Suppressor macrophage treated with lipopolysaccharide for 4 hours (primary cell): ENCODE data around the gene RNASEH2B.
A peak's percentile ranks its signal among the peaks of the same experiment; 100 is the strongest.

Experiments used
- DNase-seq: peaks from one replicate; pipeline ENCODE4 v3.0.0-alpha.2; 2020

Gene RNASEH2B, protein sequence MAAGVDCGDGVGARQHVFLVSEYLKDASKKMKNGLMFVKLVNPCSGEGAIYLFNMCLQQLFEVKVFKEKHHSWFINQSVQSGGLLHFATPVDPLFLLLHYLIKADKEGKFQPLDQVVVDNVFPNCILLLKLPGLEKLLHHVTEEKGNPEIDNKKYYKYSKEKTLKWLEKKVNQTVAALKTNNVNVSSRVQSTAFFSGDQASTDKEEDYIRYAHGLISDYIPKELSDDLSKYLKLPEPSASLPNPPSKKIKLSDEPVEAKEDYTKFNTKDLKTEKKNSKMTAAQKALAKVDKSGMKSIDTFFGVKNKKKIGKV

GRCh38 chr13:50909605-50910484 lies at the start of gene RNASEH2B:
TSS of gene RNASEH2B (plus strand) at chr13:50909791. CDS start at chr13:50910077, 286 bp downstream.
- DNase-seq: peak; percentile 76

DNA sequence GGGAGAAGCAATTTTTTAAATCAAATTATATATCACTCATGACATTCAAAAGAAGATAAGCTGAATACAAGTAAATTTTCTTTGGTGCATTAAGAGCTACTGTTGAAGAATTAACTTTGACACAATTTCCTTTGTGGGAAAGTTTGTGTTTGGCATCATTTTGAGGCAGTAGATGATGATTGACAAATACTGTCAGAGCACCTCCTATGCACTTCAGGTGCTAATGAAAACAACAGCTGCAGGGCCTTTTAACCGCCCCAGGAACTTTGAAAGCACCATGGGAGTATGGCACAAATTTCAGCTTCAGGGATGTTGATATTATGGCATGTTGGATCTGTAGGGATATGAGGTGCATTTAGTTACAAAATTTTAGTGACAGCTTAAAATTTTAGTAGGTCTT lies 45.1 kb upstream of the RNASEH2B start:
- DNase-seq: no peak

GRCh38 chr13:50866817-50867636 lies 42.6 kb upstream of the RNASEH2B start:
- no peak for DNase-seq

GRCh38 chr13:50867637-50867945 lies 42.0 kb upstream of the RNASEH2B start:
- DNase-seq: no peak

DNA sequence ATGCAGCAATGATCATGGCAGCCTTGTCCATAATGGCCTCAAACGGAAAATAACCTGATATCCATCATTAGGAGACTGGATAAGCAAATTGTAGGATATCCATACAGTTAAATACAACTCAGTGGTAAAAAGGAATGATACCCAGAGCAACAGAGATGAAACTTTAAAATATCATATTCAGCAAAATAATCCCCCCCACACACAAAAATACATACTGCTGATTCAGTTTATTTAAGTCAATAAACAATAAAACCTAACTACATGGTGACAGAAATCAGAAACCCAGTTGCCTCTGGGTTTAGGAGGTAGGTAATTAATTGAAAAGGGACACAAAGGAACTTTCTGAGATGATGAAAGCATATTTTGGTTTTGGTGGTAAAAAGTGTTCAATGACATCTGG lies 38.2 kb upstream of the RNASEH2B start:
- DNase-seq: no peak

DNA sequence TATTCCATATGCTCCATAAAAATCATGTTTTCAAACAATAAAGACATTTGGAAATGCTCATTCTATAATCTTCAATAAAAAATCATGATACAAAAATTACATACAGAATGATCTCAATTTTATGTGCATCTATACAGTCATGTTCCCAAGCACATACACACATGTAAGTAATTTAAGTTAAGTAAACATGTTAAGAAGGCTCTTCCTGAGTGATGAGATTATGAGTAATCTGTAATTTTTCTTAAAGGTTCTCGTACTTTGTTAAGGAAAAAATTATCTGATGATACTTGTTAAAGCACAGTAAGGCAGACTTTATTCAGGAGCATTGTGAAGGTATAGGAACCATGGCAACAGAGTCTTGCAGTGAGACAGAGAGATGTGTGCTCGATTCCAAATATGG lies 36.1 kb upstream of the RNASEH2B start:
- DNase-seq: no peak

GRCh38 chr13:50873991-50874390 lies 35.6 kb upstream of the RNASEH2B start:
- DNase-seq: no peak

GRCh38 chr13:50882816-50883435 lies 26.7 kb upstream of the RNASEH2B start:
- peak; percentile 36 for DNase-seq

DNA sequence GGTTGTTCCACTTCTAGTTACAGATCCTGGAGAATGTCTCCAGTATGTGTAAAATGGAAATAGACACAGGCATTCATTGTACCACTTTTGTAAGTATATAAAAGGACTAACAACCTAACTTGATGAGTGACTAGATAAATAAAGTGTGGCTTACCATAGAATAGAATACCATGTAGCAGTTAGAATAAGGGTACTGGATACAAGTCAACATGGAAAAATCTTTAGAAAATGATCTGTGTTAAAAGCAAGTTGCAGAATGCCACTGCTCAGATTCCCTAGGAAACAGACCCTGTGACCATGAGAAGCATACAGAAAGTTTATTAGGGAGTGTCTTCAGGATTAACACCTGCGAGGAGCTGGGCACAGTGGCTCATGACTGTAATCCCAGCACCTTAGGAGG lies 25.9 kb upstream of the RNASEH2B start:
- DNase-seq: no peak

GRCh38 chr13:50884265-50884664 lies 25.3 kb upstream of the RNASEH2B start:
- DNase-seq: peak; percentile 37

DNA sequence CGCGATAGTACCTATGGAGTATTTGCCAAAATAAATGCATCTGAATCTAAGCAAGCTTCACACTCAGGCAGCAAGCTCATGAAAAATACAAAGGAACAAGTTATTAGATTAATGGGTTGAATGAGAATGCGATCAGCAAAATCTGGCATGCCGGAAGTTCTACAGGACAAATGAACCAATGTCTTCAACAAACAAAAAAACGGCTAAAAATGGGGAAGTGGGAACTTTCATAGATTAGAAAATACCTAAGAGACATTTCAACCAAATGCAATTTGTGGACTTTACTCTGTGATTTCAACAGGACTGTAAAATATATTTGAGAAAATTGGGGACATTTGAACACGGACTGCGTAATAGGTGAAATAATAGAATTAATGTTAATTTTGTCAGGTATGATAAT lies 22.4 kb upstream of the RNASEH2B start:
- DNase-seq: peak; percentile 17

DNA sequence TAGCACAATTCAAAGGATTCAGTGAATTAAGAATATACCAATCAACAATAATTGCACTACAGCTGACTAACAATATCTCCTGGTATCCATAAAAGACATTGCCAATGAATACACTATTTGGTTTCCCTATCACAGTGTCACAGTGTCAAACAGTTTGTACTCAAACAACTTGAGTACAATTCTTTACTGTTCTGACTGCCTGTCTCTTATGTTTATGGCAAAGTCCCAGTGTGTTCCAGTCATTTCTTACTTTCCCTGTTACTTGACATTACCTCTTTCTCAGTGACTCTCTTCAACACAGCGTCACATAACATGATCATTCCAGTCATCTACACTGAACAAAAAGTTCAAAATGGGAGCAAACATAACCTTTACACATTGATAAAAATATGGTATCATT lies 21.2 kb upstream of the RNASEH2B start:
- no peak for DNase-seq

DNA sequence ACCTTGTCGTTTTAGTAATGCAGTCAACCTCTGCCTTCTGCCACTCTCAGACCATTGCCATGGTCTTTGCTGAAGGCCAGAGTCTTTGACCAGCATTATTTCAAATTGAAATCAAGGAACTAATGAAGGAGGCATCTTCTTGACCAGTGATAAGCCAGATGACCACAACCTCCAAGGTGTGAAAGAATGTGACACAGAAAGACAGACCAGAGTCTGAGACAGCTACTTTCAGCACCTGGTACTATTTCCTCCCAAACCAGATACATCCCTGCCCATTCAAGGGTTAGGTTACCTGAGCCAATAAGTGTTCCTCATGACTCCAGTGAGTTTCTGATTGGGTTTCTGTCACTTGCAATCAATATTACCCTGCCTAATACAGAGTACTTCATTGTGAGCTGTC lies 20.3 kb upstream of the RNASEH2B start:
- no peak for DNase-seq

- no peak for DNase-seq
Observed at GRCh38 chr13:50891206-50891605, 18.4 kb upstream of the RNASEH2B start.

GRCh38 chr13:50892210-50892944 lies 17.2 kb upstream of the RNASEH2B start:
- DNase-seq: no peak

DNA sequence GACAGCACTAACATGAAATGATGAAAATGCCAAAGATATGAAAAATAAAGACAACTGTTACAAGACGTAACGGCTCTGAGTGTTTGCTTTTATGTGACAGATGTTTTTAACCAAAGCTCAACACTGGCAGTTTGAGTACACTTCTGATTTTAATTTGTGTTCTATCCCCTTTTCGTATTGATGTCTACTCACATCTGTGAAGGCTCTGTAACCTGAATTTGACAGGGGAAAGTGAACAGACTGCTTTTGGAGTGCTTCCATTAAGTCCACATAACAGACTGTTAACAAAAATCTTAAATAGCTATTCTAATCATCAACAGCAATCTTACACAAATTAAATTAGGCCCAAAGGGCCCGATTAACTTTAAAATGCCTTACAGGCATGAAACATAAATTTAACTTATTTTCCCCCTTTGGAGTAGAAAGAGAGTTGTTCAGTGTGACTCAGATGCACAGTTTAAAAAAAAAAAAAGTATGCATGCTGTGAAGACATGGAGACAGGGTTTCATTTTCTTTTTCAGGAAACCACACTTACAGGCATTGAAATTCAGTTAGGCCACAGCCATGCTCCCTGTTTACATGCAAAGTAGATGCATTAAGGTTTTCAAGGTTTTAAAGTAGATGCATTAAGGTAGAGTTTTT lies 16.3 kb upstream of the RNASEH2B start:
- DNase-seq: peak; percentile 72

DNA sequence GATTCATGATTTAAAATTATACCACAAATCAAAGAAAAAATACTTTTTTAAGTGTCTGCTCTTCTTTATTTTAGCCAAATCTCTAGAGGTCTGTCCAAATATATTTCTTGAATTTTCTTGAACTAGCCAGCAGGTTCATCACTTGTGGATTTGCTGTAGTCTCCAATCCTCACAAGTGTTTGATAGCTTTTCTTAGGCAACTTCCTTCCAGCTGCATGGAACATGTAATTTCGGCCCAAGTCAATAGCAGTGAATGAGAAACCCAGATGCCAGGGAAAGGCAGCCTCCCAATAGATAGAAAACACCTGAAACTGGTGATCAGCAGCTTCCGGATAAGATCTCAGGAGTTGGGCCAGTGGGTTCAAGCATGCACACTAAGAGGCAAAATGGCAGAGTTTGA lies 15.6 kb upstream of the RNASEH2B start:
- DNase-seq: no peak

GRCh38 chr13:50894504-50894903 lies 15.1 kb upstream of the RNASEH2B start:
- DNase-seq: no peak

DNA sequence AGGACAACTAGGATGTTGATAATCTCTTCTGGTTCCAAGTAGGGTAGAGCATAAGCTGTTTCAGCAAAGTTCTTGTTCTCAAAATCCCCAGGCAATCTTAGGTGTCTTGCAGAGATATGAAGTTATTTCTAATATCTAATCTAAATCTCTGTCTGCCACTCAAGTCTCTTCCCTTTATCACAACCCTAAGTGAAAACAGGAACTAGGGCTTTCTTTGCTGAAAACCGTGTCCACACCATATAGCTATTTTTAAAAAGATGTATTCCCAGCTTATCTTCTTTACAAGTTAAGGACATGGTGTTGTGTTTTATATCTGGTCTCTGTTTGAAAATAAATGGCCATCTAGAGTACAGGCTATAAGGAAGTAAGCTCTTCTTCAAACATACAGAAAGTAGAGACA lies 11.3 kb upstream of the RNASEH2B start:
- no peak for DNase-seq

DNA sequence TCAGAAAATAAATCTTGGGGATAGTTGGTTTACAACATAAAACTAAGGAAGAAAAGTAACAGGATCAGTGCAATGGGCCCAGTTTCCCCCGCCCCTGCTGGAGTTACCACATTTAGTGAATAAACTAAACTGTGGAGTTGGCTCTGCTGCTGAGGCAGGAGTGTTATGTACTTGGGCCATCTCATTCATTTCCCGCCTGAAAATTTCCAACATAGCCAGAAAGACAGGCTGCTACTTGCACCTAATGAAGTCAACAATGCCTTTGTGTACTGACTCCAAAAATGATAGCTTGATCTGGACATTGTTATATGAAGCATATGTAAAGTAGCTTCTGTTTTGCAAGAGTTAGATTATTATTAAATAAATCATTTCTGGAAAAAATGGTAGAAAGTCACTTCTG lies 7.9 kb upstream of the RNASEH2B start:
- DNase-seq: no peak

DNA sequence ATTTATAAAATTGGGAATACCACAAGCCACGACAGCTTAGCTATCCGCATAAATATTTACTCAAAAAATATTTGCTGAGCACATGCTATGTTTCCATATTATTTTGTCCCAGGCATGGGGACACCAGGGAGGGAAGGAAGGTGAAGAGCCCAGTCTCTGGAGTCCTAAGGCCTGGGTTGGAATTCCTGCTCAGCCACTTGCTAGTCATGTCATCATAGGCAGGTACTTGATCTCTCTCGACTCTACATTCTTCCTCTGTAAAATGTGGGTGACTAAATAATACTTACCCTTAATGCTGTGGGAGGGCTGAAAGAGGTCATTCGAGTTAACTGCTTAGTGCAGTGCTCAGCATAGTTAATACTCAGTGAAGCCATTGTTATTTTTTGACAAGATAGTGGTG lies 4.3 kb upstream of the RNASEH2B start:
- DNase-seq: no peak

GRCh38 chr13:50907781-50908180 lies 1.8 kb upstream of the RNASEH2B start:
- DNase-seq: no peak
